Osteocyte (in vitro differentiated cells): ENCODE data around the gene SERPINB2. TPM values are rescaled to one million over a fixed set of nuclear protein-coding genes. Genes with fewer than 3 reads are reported as not detected.

Experiments used
- DNase-seq: peaks from one replicate; pipeline ENCODE4 v3.0.0; 2021; ENCODE audit warnings: mixed read lengths; ENCODE audit not compliant: unreplicated experiment; ENCODE audit errors: extremely low spot score
- H3K27ac Mint-ChIP-seq: one replicate; pipeline ENCODE4 v1.8.0; 2021; ENCODE audit warnings: mild to moderate bottlenecking, mixed read lengths; ENCODE audit not compliant: unreplicated experiment
- H3K27me3 Mint-ChIP-seq: one replicate; pipeline ENCODE4 v1.8.0; 2021; ENCODE audit warnings: mixed read lengths; ENCODE audit not compliant: unreplicated experiment
- H3K36me3 Mint-ChIP-seq: one replicate; pipeline ENCODE4 v1.8.0; 2021; ENCODE audit warnings: mixed read lengths; ENCODE audit not compliant: unreplicated experiment
- H3K4me1 Mint-ChIP-seq: one replicate; pipeline ENCODE4 v1.8.0; 2021; ENCODE audit warnings: mixed read lengths; ENCODE audit not compliant: unreplicated experiment
- H3K4me3 Mint-ChIP-seq: one replicate; pipeline ENCODE4 v1.8.0; 2021; ENCODE audit warnings: mild to moderate bottlenecking, moderate library complexity, mixed read lengths; ENCODE audit not compliant: unreplicated experiment
- H3K9me3 Mint-ChIP-seq: one replicate; pipeline ENCODE4 v1.8.0; 2021; ENCODE audit warnings: mixed read lengths; ENCODE audit not compliant: unreplicated experiment
- long read RNA-seq: library from polyadenylated mRNA; unstranded; transcript quantifications from one replicate; pipeline ENCODE4 v2.0.0, GENCODE V29; 2021
- total RNA-seq: library from RNA; stranded (reverse); gene quantifications from 2 replicates; pipeline ENCODE4 v1.2.1, GENCODE V29; 2021
- TF ChIP-seq, protein P1 (sequence below): fragments of 200-600 bp; sonication (generic); IDR thresholded peaks from 2 replicates; pipeline ENCODE4 v1.5.0; 2021; ENCODE audit warnings: antibody characterized with exemption, mild to moderate bottlenecking, moderate library complexity

The SERPINB2 gene, protein sequence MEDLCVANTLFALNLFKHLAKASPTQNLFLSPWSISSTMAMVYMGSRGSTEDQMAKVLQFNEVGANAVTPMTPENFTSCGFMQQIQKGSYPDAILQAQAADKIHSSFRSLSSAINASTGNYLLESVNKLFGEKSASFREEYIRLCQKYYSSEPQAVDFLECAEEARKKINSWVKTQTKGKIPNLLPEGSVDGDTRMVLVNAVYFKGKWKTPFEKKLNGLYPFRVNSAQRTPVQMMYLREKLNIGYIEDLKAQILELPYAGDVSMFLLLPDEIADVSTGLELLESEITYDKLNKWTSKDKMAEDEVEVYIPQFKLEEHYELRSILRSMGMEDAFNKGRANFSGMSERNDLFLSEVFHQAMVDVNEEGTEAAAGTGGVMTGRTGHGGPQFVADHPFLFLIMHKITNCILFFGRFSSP
- not detected in 2 replicates for total RNA-seq
- long read RNA-seq, result 0 reads

- Mint-ChIP-seq H3K4me3 (no peak within 1 kb of the TSS), H3K27me3 (peaks cover 7% of the 10 kb centered on the region), H3K36me3 (no peaks in the 10 kb centered on the region), H3K27ac (no peak within 1 kb of the TSS), H3K9me3 (no peaks in the 10 kb centered on the region), H3K4me1 (no peaks in the 10 kb centered on the region)
- TF ChIP-seq, protein P1, sequence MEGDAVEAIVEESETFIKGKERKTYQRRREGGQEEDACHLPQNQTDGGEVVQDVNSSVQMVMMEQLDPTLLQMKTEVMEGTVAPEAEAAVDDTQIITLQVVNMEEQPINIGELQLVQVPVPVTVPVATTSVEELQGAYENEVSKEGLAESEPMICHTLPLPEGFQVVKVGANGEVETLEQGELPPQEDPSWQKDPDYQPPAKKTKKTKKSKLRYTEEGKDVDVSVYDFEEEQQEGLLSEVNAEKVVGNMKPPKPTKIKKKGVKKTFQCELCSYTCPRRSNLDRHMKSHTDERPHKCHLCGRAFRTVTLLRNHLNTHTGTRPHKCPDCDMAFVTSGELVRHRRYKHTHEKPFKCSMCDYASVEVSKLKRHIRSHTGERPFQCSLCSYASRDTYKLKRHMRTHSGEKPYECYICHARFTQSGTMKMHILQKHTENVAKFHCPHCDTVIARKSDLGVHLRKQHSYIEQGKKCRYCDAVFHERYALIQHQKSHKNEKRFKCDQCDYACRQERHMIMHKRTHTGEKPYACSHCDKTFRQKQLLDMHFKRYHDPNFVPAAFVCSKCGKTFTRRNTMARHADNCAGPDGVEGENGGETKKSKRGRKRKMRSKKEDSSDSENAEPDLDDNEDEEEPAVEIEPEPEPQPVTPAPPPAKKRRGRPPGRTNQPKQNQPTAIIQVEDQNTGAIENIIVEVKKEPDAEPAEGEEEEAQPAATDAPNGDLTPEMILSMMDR, result no peak
- no peak for DNase-seq
Measured at GRCh38 chr18:63887424-63887823, at the start of gene SERPINB2. TSS of gene SERPINB2 (plus strand) at chr18:63887705. CDS start at chr18:63891445, 3,740 bp downstream.

GRCh38 chr18:63843008-63843407 is 44.5 kb upstream of the SERPINB2 start:
- no peaks in the 10 kb centered on the region for H3K36me3 Mint-ChIP-seq
- peaks cover 65% of the 10 kb centered on the region for H3K27me3 Mint-ChIP-seq
- TF ChIP-seq, protein P1, result no peak
- H3K4me3 Mint-ChIP-seq, result no peak overlapping the region
- H3K4me1 Mint-ChIP-seq, result no peaks in the 10 kb centered on the region
- H3K27ac Mint-ChIP-seq, result no peak overlapping the region
- H3K9me3 Mint-ChIP-seq, result no peaks in the 10 kb centered on the region
- DNase-seq, result no peak

GRCh38 chr18:63844254-63844653 is 43.3 kb upstream of the SERPINB2 start:
- Mint-ChIP-seq H3K27ac (no peak overlapping the region), H3K4me3 (no peak overlapping the region), H3K36me3 (no peaks in the 10 kb centered on the region), H3K9me3 (no peaks in the 10 kb centered on the region), H3K27me3 (peaks cover 68% of the 10 kb centered on the region), H3K4me1 (no peaks in the 10 kb centered on the region)
- TF ChIP-seq, protein P1, result peak; percentile 55
- no peak for DNase-seq

DNA sequence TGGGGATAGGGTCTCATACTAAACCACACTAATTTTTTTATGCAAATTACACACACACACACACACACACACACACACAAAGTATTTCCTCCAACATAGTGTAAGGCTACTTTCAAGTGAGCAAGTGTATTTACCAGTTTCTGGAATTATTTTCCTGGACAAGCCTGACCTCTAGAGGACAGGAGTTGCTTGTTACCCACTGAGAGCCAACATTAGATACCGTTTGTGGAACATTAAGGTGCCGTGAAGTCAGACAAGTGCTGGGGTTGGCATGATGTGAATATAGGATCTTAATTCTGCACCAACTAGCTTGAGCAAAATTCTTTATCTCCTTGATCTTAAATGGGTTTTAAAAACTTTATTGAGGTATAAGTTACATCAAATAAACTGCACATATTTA is 39.3 kb upstream of the SERPINB2 start:
- Mint-ChIP-seq H3K36me3 (no peaks in the 10 kb centered on the region), H3K9me3 (no peaks in the 10 kb centered on the region), H3K27ac (no peak overlapping the region), H3K27me3 (peaks cover 52% of the 10 kb centered on the region), H3K4me1 (no peaks in the 10 kb centered on the region), H3K4me3 (no peak overlapping the region)
- DNase-seq, result no peak
- TF ChIP-seq, protein P1, result peak; percentile 67

GRCh38 chr18:63850020-63850419 is 37.5 kb upstream of the SERPINB2 start:
- peaks cover 41% of the 10 kb centered on the region for H3K27me3 Mint-ChIP-seq
- H3K36me3 Mint-ChIP-seq, result no peaks in the 10 kb centered on the region
- H3K4me1 Mint-ChIP-seq, result no peaks in the 10 kb centered on the region
- TF ChIP-seq, protein P1, result peak; percentile 54
- no peak overlapping the region for H3K4me3 Mint-ChIP-seq
- DNase-seq, result no peak
- H3K9me3 Mint-ChIP-seq, result no peaks in the 10 kb centered on the region
- no peak overlapping the region for H3K27ac Mint-ChIP-seq
